Measurements from ENCODE around the gene PMM2. TPM values are rescaled to one million over a fixed set of nuclear protein-coding genes. Genes with fewer than 3 reads are reported as not detected.
A peak's percentile ranks its signal among the peaks of the same experiment; 100 is the strongest.
"Not testable (repeated sequence)": the region's sequence is repeated elsewhere in the genome, so short reads cannot be mapped to it uniquely, and the experiment has no call there.

PMM2 gene
- total RNA-seq, 2 donors from 2014 or later = 21.3 to 38.3 TPM

- no peak for DNase-seq
- peak in 1 of 2 donors; percentile 41 for ATAC-seq
- intact Hi-C loops (cut with DNase I) = loop anchor here in 1 of 2 donors (10.0 kb wide), 1 partner anchor 66 kb away; no protein-coding TSS in a partner anchor
These were observed 11.1 kb downstream of the PMM2 start for GRCh38 chr16:8808613-8809353.

DNA sequence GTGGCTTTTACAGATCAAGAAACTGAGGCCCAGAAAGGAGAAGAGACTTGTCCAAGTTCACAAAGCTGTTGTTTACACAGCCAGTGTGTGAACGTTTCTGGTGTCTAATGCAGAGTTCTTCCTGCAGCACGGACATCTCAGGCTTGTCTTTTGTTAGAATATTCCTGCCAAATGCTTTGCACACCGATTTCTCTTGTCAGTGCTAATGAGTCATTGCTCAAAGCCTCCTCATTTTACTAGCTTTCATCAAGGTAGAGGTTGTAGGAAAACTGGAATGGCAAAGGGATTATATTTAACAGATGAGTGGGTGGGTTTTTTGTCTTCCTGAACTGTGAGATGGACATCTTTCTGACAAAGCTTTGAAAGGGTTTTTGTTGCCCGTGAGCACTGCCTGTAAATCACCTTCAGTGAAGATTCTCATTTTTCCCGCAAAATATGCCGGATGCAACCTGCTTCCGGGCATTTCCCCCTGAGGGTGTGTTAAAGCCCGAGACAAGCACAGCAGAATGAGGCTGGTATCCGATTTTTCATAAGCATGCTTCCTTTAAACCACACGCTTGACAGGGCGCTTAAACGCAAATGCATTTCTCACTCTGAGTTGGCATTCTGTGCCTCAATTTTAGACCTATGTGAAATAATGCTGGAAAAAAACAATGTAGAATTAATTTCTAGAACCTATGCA is 14.7 kb downstream of the PMM2 start:
- ATAC-seq (no peak), DNase-seq (no peak)
- intact Hi-C loops (cut with DNase I) = no loop called here

DNA sequence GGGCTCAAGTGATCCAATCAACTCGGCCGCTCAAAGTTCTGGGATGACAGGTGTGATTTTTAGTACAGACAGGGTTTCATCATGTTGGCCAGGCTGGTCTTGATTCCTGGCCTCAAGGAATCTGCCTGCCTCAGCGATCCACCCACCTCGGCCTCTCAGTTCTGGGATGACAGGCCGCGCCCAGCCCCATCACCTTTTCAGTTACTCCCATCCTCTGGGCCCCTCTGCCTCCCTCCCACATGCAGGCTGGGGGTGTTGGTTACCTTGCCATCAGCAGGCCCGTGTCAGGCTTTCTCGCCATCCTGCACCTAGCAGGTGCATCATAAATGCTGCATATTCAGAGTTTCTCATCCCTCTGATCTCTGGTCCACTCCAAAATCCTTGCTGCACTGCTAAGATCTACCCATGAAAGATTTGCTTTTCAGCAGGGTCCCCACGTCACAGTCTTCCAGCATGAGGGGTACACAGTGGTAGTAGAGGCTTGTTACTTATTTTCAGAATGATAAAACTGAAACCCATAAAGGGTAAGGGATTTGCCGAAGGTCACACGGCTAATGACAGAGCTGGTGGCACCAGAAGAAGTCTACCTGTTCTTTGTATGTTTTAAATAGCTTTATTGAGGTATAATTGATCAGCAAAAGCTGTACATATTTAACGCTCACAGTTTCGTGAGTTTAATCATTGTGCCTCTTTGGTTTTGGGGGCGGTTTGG is 16.6 kb downstream of the PMM2 start:
- no peak for ATAC-seq
- no peak for DNase-seq
- intact Hi-C loops (cut with DNase I) = no loop called here

- DNase-seq (no peak), ATAC-seq (no peak)
- intact Hi-C loops (cut with DNase I) = no loop called here
These were observed 19.5 kb downstream of the PMM2 start for GRCh38 chr16:8816967-8817655.

DNA sequence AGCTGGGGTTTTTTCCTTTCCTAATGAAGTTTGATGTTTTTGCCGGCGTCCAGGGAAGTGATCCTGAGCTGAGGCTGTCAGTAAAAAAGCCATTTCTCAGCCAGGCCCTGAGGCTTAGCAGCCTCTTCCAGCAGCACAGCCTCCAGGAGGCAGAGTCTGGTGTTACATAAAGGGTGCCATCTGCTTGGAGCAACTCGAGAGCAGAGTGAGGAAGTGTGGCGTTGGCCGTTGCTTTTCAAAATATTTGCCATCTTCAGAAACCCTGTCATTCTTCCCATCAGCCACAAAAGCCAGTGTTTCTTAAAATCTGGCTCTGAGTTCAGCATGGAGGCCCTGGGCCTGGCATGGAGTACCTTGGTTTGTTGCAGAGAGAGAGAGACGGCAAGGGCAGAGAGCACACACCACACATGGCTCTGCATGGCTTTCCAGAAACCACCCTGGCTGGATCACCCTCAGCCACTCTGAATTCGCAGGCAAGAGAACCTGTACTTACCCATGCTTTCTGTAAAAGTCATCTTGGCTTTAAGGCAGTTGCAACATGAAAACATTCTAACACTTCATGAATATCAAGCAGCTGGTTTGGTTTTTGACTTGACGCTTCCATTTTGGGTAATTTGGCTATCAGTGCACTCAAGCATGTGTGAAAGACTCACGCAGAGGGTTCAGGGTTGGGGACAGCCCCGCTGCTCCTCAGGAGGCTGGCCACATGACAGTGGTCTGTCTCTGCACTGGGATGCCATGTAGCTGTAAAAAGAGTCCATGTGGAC is 21.0 kb downstream of the PMM2 start:
- DNase-seq (no peak), ATAC-seq (peak; percentile 54 to 79)
- intact Hi-C loops (cut with DNase I) = no loop called here

DNA sequence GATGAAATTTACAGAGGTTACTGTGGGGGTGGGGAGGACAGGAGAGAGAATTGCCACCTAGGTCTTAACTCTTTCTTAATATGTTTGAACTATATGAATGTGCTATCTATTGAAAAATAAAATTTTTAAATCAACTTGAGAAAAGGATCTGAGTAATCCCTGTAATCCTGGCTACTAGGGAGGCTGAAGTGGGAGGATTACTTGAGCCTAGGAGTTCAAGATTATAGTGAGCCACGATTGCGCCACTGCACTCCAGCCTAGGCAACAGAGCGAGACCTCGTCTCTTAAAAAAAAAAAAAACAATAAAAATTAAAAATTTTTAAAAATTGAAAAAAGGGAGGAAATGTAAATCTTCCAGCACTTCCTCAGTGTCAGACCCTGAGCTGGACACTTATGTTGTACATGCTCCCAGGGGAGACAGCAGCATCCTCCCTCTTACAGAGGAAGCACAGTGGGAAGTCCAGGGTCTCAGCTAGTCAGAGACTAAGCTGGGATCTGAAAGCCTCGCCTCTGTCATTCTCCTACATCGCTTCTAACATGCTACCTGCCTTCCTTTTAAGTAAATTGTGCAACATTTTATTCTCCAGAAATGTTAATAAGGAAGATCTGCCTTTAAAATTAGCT is 21.9 kb downstream of the PMM2 start:
- intact Hi-C loops (cut with DNase I) = no loop called here
- no peak for ATAC-seq
- DNase-seq = no peak

DNA sequence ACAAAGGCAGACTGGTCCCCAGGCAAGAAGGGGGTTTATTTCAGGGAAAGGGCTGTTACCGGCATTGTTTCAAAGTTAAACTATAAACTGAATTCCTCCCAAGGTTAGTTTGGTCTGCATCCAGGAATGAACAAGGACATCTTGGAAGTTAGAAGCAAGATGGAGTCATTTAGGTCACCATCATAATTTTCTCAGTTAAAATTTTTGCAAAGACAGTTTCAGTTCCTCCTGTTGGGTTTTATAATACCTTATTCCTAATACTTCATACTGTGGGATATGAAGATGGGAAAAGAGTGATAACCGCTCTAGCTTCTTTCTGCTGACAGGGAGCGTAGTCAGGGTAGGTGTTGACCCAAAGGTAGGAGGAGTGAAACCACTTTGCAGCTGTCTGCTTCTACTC is 24.8 kb downstream of the PMM2 start:
- ATAC-seq = no peak
- intact Hi-C loops (cut with DNase I) = no loop called here
- no peak for DNase-seq

- DNase-seq = no peak
- intact Hi-C loops (cut with DNase I) = no loop called here
- no peak for ATAC-seq
These were observed 28.7 kb downstream of the PMM2 start for GRCh38 chr16:8826278-8826879.

DNA sequence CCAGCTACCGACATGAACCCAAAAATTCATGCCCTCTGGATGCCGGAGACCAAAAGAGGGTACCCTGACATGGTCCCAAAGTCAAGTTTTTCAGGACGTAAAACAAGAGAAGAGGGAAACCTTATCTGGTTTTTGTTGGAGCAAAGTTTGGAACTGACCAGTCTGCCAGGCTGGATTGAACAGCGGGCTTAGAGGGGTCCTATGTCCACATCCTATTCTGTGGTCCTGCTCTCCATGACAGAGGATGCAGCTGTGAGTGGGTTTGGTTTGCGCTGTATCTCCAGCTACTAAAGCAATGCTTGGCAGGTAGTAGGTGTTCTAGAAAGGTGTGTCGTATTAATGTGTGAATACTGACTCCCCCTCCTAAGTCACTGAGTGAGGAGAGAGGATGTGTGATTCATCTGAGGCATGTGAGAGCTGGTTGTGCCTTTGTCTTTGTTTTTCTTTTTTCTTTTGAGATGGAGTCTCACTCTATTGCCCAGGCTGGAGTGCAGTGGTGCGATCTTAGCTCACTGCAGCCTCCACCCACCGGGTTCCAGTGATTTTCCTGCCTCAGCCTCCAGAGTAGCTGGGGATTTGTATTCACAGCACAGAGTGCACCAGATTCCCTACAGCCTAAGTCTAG is 31.0 kb downstream of the PMM2 start:
- ATAC-seq (no peak), DNase-seq (no peak)
- intact Hi-C loops (cut with DNase I) = no loop called here

GRCh38 chr16:8831450-8831849 is 33.8 kb downstream of the PMM2 start:
- DNase-seq (no peak), ATAC-seq (no peak)
- intact Hi-C loops (cut with DNase I) = no loop called here

DNA sequence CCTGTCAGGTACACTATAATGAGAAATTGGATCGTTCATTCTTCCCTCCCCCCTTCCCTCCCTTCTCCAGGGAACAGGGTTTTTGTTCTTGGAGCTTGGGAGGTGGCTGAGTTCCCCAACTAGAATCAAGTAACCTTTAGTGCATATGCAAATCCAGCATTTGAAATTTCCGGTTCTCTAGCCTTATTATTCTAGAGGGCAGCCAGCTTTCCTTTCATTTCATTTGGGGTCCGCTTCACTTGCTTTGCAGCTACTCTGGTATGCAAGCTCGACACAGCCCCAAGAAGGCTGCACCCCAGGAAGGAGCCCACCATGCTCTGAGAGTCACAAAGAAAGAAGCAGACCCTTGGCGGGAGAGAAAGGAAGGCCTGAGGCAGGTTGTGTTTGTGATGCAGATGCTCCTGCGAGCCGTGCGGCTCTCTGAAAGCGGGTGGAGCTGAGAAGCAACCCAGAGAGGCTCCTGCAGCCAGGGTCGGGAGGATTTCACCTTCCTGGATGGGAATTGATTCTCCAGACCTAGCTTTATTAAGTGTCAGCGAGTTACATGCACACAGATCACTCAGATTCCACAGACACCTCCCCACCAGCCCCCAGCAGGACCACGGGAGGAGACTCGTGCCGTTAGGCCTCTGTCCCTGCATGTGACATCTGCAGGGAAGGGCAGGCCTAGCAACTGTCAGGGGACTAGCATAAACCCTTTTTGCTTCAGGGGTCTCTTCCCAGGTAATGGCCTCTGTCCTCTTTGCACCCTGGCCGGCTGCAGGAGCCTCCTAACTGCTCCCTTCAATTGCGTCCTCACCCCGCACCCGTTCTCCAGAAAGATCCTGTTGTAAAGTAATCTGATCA is 34.5 kb downstream of the PMM2 start:
- DNase-seq (no peak), ATAC-seq (no peak)
- intact Hi-C loops (cut with DNase I) = no loop called here

DNA sequence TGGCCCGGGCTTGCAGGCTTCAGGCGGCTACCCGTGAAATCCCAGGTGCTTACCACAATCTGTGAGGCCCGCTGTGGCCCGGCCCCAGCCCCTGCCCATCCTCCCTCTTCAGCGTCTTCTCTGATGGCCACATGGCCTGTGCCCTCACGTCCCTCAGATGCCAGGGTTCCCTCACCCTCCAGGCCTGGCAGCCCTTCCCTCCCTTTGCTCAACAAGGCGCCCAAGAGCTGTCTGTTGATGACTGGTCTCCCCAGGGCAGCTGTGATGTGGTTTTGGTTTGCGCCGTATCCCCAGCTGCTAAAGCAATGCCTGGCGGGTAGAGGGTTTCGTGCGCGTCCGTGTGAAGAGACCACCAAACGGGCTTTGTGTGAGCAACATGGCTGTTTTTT is 35.1 kb downstream of the PMM2 start:
- intact Hi-C loops (cut with DNase I) = no loop called here
- ATAC-seq (no peak), DNase-seq (no peak)

GRCh38 chr16:8836797-8837196 is 39.2 kb downstream of the PMM2 start:
- DNase-seq; ATAC-seq; intact Hi-C loops (cut with DNase I): not testable (repeated sequence)

DNA sequence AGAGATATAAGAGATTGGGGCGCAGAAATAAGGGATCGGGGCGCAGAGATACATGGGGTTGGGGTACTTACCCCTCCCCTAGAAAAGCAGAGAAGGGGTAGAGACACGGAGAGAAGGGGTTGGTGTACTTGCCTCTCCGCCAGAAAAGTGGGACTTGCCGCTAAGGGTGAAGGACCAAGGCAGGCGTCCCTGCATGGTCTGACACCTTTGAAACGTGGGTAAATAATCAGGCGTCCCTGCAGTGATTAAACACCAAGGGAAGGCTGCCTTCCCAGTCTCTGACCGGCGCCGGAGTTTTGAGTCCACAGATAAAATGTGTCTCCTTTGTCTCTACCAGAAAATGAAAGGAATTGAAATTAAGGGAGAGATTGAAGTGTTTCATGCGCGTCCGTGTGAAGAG is 40.0 kb downstream of the PMM2 start:
- DNase-seq; ATAC-seq; intact Hi-C loops (cut with DNase I): not testable (repeated sequence)

- DNase-seq; intact Hi-C loops (cut with DNase I); ATAC-seq: not testable (repeated sequence)
These were observed 44.4 kb downstream of the PMM2 start for GRCh38 chr16:8842016-8842415.

- DNase-seq; intact Hi-C loops (cut with DNase I); ATAC-seq: not testable (repeated sequence)
These were observed 45.7 kb downstream of the PMM2 start for GRCh38 chr16:8843296-8843695.

All from left cardiac atrium (tissue), 4 donors.